SU-DHL-6 (cell line): ENCODE measurements around the gene FBXO17.

Experiments
- CTCF ChIP-seq: fragments of 200-600 bp; sonication (generic); IDR thresholded peaks from one replicate; pipeline ENCODE4 v1.5.1; 2017; ENCODE audit warnings: antibody characterized with exemption, mild to moderate bottlenecking, low read length, moderate library complexity; ENCODE audit not compliant: insufficient read depth, poor library complexity, severe bottlenecking
- EZH2phosphoT487 ChIP-seq: fragments of 200-600 bp; sonication (generic), shearing (Covaris generic); conservative IDR thresholded peaks from 2 replicates; pipeline ENCODE4 v1.6.1; 2018; ENCODE audit warnings: mild to moderate bottlenecking, antibody characterized with exemption, low read length, moderate library complexity, mixed read lengths

GRCh38 chr19:38978326-38978689 lies 2.8 kb upstream of the FBXO17 start:
- no peak for TF ChIP-seq CTCF
- no peak for TF ChIP-seq EZH2phosphoT487
